K562 (cell line): ENCODE data around the gene PHF11. TPM values are rescaled to one million over a fixed set of nuclear protein-coding genes. Genes with fewer than 3 reads are reported as not detected.

Source experiments
- ATAC-seq: fragments of 200-7000 bp; cut with Tn5 transposase; 3 replicates; pipeline ENCODE4 v1.9.1; 2020; ENCODE audit warnings: moderate library complexity
- BruUV-seq: library from RNA; stranded (reverse); fragments of 400-500 nt; replicated peaks from 2 replicates; lab custom pipeline; 2021; lab: Mats Ljungman, UMichigan
- CTCF ChIA-PET: fragments of 300-600 bp; formaldehyde crosslinking; extraction: SDS; loops from one replicate; lab custom pipeline; 2021; ENCODE audit warnings: low intra/inter-chr PET ratio; lab: Yijun Ruan, JAX
- POLR2A ChIA-PET: fragments of 300-600, 350-650 bp; sonication (Branson Sonifier 250); formaldehyde crosslinking; extraction: SDS; loops from one replicate; lab custom pipeline; 2021; ENCODE audit warnings: antibody characterized with exemption, inconsistent platforms; lab: Yijun Ruan, JAX
- DNase-seq, 4 experiments: peaks; one replicate each; pipeline versions ENCODE4 v3.0.0 to v3.0.0-alpha.2; 2011 to 2018; ENCODE audit warnings: low spot score in 3 of 4, mixed read lengths in 3 of 4; ENCODE audit errors: extremely low read depth in 1 of 4
- FAIRE-seq: peaks from 2 replicates; lab custom pipeline; 2011; peaks lifted over from hg19 to GRCh38; lab: Jason Lieb, UNC
- H2AFZ ChIP-seq: 2 replicates; pipeline ENCODE4 v1.6.0; 2011; ENCODE audit warnings: low read depth, low read length, control low read depth, inconsistent platforms
- H3K27ac ChIP-seq: fragments of 200-600 bp; 3 replicates; pipeline ENCODE4 v1.8.0; 2011; ENCODE audit warnings: low read depth, mild to moderate bottlenecking, control low read depth, inconsistent platforms, low read length, moderate library complexity, mixed read lengths; ENCODE audit errors: extremely low read depth
- H3K27me3 ChIP-seq, 2 experiments: fragments of 300-600 bp in 1 of 2; 2 replicates in 1 of 2; 3 replicates in 1 of 2; pipeline versions ENCODE4 v1.6.0 to v1.8.0; 2011; ENCODE audit warnings: inconsistent platforms in 2 of 2, low read length in 2 of 2, mild to moderate bottlenecking in 1 of 2, mixed read lengths in 1 of 2, moderate library complexity in 1 of 2; ENCODE audit not compliant: control insufficient read depth in 2 of 2, insufficient read depth in 2 of 2
- H3K36me3 ChIP-seq: fragments of 300-600 bp; 3 replicates; pipeline ENCODE4 v1.8.0; 2011; ENCODE audit warnings: mild to moderate bottlenecking, low read length, inconsistent platforms; ENCODE audit not compliant: control insufficient read depth, insufficient read depth
- H3K4me1 ChIP-seq, 2 experiments: fragments of 200-600 bp in 1 of 2; replicated peaks in 1 of 2; 2 replicates in 1 of 2; 3 replicates in 1 of 2; pipeline versions ENCODE4 v1.5.1 to v1.8.0; 2011; ENCODE audit warnings: inconsistent platforms in 2 of 2, low read length in 2 of 2, mild to moderate bottlenecking in 1 of 2, mixed read lengths in 1 of 2, moderate library complexity in 1 of 2; ENCODE audit not compliant: control insufficient read depth in 2 of 2, insufficient read depth in 2 of 2
- H3K4me2 ChIP-seq: 2 replicates; pipeline ENCODE4 v1.6.1; 2011; ENCODE audit warnings: low read length, control low read depth, inconsistent platforms, mixed read lengths; ENCODE audit not compliant: insufficient read depth
- H3K4me3 ChIP-seq: fragments of 200-600 bp; sonication (generic), shearing (Covaris generic); 2 replicates; pipeline ENCODE4 v1.5.1; 2016; ENCODE audit warnings: control low read depth, inconsistent platforms
- H3K79me2 ChIP-seq: fragments of 200-600 bp; 3 replicates; pipeline ENCODE4 v1.8.0; 2011; ENCODE audit warnings: low read length, inconsistent platforms; ENCODE audit not compliant: control insufficient read depth, insufficient read depth
- H3K9ac ChIP-seq, 2 experiments: 2 replicates each; pipeline versions ENCODE4 v1.6.0 to v1.6.1; 2011; ENCODE audit warnings: low read depth in 2 of 2, low read length in 2 of 2, control low read depth in 1 of 2, inconsistent platforms in 1 of 2, mild to moderate bottlenecking in 1 of 2, mixed read lengths in 1 of 2; ENCODE audit not compliant: insufficient read depth in 1 of 2
- H3K9me1 ChIP-seq: one replicate; pipeline ENCODE4 v1.6.0; 2011; ENCODE audit warnings: inconsistent platforms, mild to moderate bottlenecking, low read length, moderate library complexity; ENCODE audit not compliant: control insufficient read depth, insufficient read depth
- H3K9me3 ChIP-seq: replicated peaks from 2 replicates; pipeline ENCODE4 v1.5.1; 2011; ENCODE audit warnings: low read depth, low read length, inconsistent platforms; ENCODE audit not compliant: control insufficient read depth, insufficient read depth
- H4K20me1 ChIP-seq: replicated peaks from 2 replicates; pipeline ENCODE4 v1.6.1; 2011; ENCODE audit warnings: low read length, inconsistent platforms, mixed read lengths; ENCODE audit not compliant: control insufficient read depth, insufficient read depth
- ATF7 ChIP-seq: fragments of 450-650 bp; IDR thresholded peaks from 2 replicates; pipeline ENCODE4 v1.7.1; 2014; ENCODE audit warnings: mild to moderate bottlenecking, moderate library complexity
- BRF1 ChIP-seq: IDR thresholded peaks from 3 replicates; pipeline ENCODE4 v1.6.1; 2011; ENCODE audit warnings: borderline replicate concordance, mild to moderate bottlenecking; ENCODE audit not compliant: insufficient read length; ENCODE audit errors: extremely low read depth
- CHD7 ChIP-seq: fragments of 200-600 bp; sonication (generic); IDR thresholded peaks from one replicate; pipeline ENCODE4 v1.6.1; 2012; ENCODE audit warnings: mild to moderate bottlenecking, low read depth, low read length, inconsistent platforms
- E2F4 ChIP-seq: sonication (generic); formaldehyde crosslinking; IDR thresholded peaks from 2 replicates; pipeline ENCODE4 v1.8.0; 2022; ENCODE audit warnings: mild to moderate bottlenecking, low read depth, missing genetic modification reagents
- ID3 ChIP-seq, 2 experiments: fragments of 250-450 bp in 1 of 2; fragments of 450-650 bp in 1 of 2; sonication (Bioruptor Pico) in 1 of 2; IDR thresholded peaks; 2 replicates each; pipeline versions ENCODE4 v1.6.1 to v1.8.0; 2016 to 2021; ENCODE audit warnings: mild to moderate bottlenecking in 2 of 2, moderate library complexity in 2 of 2, missing compliant biosample characterization in 1 of 2, missing genetic modification characterization in 1 of 2
- MAFF ChIP-seq: IDR thresholded peaks from 2 replicates; pipeline ENCODE4 v1.6.1; 2012; ENCODE audit warnings: low read length, improper control_type of control experiment
- NCOA6 ChIP-seq: fragments of 450-650 bp; IDR thresholded peaks from 2 replicates; pipeline ENCODE4 v1.6.1; 2017; ENCODE audit warnings: mild to moderate bottlenecking
- RBM14 ChIP-seq: fragments of 200-400 bp; formaldehyde crosslinking; IDR thresholded peaks from 2 replicates; pipeline ENCODE4 v1.6.1; 2018; ENCODE audit warnings: low read depth, mild to moderate bottlenecking, low read length, moderate library complexity, borderline replicate concordance; ENCODE audit not compliant: insufficient read depth
- SETDB1 ChIP-seq: IDR thresholded peaks from one replicate; pipeline ENCODE4 v1.6.1; 2012; ENCODE audit warnings: low read length, control low read depth, inconsistent platforms
- WGBS: fragments of 100-300 bp; shearing (Covaris generic); methylation state at CpG from one replicate; pipeline ENCODE4 v1.1.6; 2016; ENCODE audit warnings: low coverage, mixed read lengths; ENCODE audit not compliant: insufficient coverage; ENCODE audit errors: missing lambda C conversion rate; 5-methylcytosine and 5-hydroxymethylcytosine counted together
- in situ Hi-C: fragments of 300-500 bp; cut with MboI; formaldehyde crosslinking; loops from 4 replicates; pipeline ENCODE4 v1.15.0; 2018; ENCODE audit warnings: inconsistent platforms, mixed read lengths
- intact Hi-C: fragments of 100-400 bp; cut with micrococcal nuclease; formaldehyde crosslinking; loops from 2 replicates; pipeline ENCODE4 v1.14.2; 2022
- polyA plus RNA-seq, 8 experiments: library from polyadenylated mRNA; depleted of rRNA in 4 of 8; stranded (reverse) in 5 of 8; unstranded in 3 of 8; fragments of >200 nt; fragmentation: Nextera tagmentation in 2 of 8; fragmentation: Illumina TruSeq in 1 of 8; extraction: Ambion mirVana in 2 of 8; extraction: Trizol in 1 of 8; gene quantifications; 2 replicates each; pipeline versions ENCODE4 v1.2.1 to v1.2.3, GENCODE V29; 2011 to 2014; ENCODE audit warnings: inconsistent platforms in 1 of 8, missing spikeins in 1 of 8
- total RNA-seq, 7 experiments: library from RNA; depleted of rRNA in 6 of 7; stranded (reverse); fragments of >200 nt in 6 of 7; fragmentation: Illumina TruSeq in 2 of 7; extraction: Trizol in 2 of 7; gene quantifications; 2 replicates each; pipeline versions ENCODE4 v1.2.1 to v1.2.3, GENCODE V29; 2011 to 2021; ENCODE audit warnings: low replicate concordance in 1 of 7

PHF11 gene
- total and polyA plus RNA-seq, 9 of the 15 experiments (the other 6 are each of a cell fraction or from before 2014, with no cell fraction given) = 1.9 to 7.0 (median 5.3) TPM

- peak overlapping the region; percentile 16; the same call in 1 of the 2 replicates for H3K4me2 ChIP-seq
- ChIA-PET CTCF (no interaction called here), POLR2A (no interaction called here)
- intact Hi-C loops (no loop called here), in situ Hi-C loops (no loop called here)
- 6% methylated on average over 7 of the region's 7 CpGs for WGBS
- H3K27me3 ChIP-seq = no peaks in the 10 kb centered on the region
- peak overlapping the region; percentile 14; the same call in 2 of the 3 replicates for H3K27ac ChIP-seq
- H3K36me3 ChIP-seq = peaks cover 15% of the 10 kb centered on the region; the same call in 1 of the 3 replicates
- peak; percentile 72 for ATAC-seq
- peak in 2 of 4 experiments; percentile 21 to 52 for DNase-seq
- H3K9ac ChIP-seq = peak overlapping the region in 1 of 2 experiments; percentile 11; a peak in 1 of 4 replicates
- H3K79me2 ChIP-seq = no peaks in the 10 kb centered on the region
- FAIRE-seq = peak; percentile 71
- BruUV-seq = no TSS peak
- no peaks in the 10 kb centered on the region for H4K20me1 ChIP-seq
- H3K9me3 ChIP-seq = no peaks in the 10 kb centered on the region
- H3K9me1 ChIP-seq = no peaks in the 10 kb centered on the region
- peak overlapping the region; percentile 37 for H2AFZ ChIP-seq
- H3K4me3 ChIP-seq = no peak overlapping the region
- peaks cover 0 to 2% of the 10 kb centered on the region in 2 experiments; a peak in 2 of 5 replicates for H3K4me1 ChIP-seq
- TF ChIP-seq BRF1 = no peak
- TF ChIP-seq NCOA6 = no peak
- no peak for TF ChIP-seq SETDB1
- TF ChIP-seq RBM14 = no peak
- TF ChIP-seq E2F4 = no peak
- TF ChIP-seq ID3 (CRISPR knock-in tag; IDR thresholded peaks at IDR 0.05) = no peak
- TF ChIP-seq ID3 (tag; IDR thresholded peaks at IDR 0.05) = no peak
- TF ChIP-seq ATF7 = 0 out of 2 replicates have a peak, but pooled peaks have one; percentile 22
- TF ChIP-seq MAFF = peak; percentile 61; the same call in 1 of the 2 replicates
- no peak for TF ChIP-seq CHD7
Measured at GRCh38 chr13:49540552-49540951, 44.8 kb downstream of the PHF11 start.
